Suppressor macrophage treated with lipopolysaccharide for 4 hours (primary cell): ENCODE results near the gene HOXA1.
A peak's percentile ranks its signal among the peaks of the same experiment; 100 is the strongest.
"Not testable (repeated sequence)": the region's sequence is repeated elsewhere in the genome, so short reads cannot be mapped to it uniquely, and the experiment has no call there.

ENCODE experiments used
- DNase-seq: peaks from one replicate; pipeline ENCODE4 v3.0.0-alpha.2; 2020

Gene HOXA1

GRCh38 chr7:27088002-27088922, 7.5 kb downstream of the HOXA1 start:
- DNase-seq, result no peak

DNA sequence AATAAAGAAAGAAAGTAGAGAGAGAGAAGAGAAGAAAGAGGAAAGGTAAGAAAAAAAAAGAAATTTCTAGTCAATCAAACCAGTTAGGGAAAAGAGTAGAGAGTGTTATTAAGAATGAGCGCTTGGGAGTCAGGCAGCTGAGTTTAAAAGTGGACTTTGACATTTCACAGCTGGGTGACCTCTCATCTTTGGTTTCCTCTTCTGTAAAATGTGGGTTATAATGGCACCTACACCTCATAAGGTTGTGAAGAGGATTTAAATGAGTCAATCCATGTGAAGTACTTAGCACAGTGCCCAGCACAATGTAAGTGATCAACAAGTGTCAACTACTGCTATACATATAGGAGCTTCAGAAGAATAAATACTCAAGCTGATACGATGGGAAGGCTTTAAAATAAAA, 12.2 kb downstream of the HOXA1 start:
- no peak for DNase-seq

GRCh38 chr7:27082171-27082570, 13.6 kb downstream of the HOXA1 start:
- DNase-seq, result no peak

DNA sequence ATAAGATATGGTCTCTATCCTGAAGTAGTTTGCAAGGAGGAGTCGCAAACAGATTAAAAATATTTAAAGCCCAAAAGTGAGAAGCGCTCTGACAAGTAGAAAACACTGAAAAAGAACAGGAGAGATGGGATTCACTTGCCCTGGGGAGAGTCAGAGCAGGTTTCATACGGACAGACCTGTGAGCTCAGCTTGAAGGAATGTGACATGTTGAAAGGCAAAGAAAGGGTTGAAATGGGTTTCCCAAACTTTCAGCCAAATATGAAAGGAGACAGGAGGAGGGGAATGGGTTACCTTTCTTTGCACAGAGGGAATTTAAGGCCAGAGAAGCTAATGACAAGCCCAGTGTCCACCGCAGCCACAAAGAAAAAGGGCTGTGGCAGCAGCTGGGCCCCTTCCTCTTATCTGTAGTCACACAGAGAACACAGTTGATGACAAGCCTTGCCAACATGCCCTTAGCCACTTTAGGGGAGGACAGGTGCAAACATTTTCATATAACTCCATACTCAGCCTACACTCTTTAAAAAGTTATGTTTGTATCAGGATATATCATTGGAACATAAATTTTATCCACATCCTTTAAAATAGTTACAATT, 14.9 kb downstream of the HOXA1 start:
- no peak for DNase-seq

GRCh38 chr7:27079234-27079975, 16.4 kb downstream of the HOXA1 start:
- peak; percentile 50 for DNase-seq

DNA sequence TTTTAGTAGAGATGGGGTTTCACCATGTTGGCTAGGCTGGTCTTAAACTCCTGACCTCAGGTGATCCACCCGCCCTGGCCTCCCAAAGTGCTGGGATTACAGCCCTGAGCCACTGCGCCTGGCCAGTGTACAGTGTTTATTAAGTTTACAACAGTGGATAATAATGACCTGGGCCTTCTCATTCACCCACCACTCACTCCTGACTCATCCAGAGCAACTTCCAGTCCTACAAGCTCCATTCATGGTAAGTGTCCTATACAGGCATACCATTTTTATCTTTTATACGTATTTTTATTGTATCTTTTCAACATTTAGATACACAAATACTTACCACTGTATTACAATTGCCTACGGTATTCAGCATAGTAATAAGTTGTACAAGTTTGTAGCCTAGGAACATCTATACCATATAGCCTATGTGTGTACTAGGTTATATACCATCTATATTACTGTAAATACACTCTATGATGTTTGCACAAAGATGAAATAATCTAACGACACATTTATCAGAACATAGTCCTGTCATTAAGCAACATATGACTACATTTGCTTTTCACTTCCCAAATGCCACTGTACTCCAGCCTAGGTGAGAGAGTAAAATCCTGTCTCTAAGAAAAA, 17.1 kb downstream of the HOXA1 start:
- no peak for DNase-seq

GRCh38 chr7:27073076-27073475, 22.7 kb downstream of the HOXA1 start:
- no peak for DNase-seq

DNA sequence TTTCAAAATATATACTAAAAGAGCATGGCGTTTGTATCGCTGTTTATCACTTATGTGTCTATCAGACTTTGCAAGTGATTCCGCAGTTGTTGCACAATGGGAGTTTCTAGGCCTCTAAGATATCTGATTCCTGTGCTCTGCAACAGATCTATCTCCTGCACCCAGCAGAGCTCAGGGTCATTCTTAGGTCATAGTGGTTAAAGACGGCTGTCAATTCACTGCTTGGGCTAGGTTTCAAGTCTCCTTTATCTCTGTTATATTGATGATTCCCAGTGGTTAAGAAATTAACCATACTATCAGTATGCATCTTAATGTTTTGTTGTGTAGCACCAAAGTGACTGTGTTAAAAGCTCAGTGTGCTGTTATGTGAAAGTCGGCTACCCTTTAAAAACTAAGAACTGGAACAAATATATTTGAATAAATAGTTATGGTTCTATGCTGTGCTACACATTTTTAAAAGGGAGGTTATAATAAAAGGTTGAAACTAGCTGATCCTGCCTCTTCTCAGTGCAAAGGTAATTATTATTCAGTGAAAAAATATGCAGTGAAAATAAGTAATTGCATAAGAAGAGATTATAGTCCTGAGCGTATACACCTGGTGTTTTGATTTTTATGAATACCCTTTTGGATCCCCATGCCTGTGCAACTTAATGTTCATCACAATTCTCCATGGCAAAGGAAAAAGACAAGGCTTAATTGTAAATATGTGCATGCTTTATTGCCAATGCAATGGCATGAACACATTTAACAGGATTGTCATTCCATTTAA, 24.0 kb downstream of the HOXA1 start:
- DNase-seq, result no peak

DNA sequence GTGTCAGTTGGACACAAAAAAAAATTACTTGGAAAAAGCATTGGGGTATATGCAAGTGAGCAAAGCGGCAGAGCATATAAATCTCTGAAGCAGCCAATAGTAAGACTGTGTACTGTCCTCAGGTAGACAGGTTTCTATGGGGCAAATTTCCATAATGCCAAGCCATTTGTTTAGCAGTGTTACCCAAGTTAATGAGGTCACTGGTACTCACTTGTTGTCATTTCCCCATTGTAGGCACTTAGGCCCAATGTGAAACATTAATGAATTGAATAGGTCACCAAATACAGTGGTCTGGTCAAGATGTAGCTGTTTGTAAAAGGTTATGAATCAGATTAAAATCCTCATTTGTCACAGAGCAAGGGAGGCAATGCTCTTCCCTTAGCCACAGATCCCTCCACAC, 27.5 kb downstream of the HOXA1 start:
- peak; percentile 29 for DNase-seq

DNA sequence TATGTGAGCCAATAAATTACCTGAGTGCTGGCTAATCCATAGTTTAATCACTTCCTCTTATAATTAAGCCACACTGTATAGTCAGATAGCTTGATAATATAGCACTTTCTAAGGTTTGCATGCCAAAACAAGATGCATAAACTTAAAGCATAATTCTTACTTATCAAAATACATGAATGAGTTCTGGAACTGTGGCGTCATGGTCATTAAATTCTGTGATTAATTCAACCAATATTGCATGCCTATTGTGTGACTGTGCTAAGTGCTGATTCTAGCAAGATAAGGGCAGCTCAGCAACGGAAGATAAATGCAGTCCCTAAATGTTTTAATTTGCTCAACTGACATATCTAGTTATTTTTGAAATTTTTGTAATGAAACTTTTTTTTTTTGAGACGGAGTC, 29.7 kb downstream of the HOXA1 start:
- no peak for DNase-seq

DNA sequence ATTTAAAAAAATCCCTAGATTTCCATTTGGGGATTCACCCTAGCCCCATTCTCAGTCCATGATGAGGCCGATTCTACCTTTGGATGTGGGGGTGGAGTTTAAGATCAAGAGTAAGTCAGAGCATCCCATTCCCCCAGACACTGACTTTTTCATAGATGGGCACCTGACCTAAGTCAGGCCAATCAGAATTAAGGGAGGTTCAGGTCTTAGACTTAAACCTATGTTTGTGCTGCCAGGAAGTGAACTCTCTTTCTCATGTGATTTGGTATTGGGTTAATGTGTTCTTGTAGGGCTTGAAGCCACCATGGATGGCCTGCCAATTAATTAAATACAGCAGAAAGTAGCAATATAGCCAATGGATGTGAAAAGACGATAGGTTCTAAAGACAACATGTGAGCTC, 30.1 kb downstream of the HOXA1 start:
- DNase-seq, result no peak

DNA sequence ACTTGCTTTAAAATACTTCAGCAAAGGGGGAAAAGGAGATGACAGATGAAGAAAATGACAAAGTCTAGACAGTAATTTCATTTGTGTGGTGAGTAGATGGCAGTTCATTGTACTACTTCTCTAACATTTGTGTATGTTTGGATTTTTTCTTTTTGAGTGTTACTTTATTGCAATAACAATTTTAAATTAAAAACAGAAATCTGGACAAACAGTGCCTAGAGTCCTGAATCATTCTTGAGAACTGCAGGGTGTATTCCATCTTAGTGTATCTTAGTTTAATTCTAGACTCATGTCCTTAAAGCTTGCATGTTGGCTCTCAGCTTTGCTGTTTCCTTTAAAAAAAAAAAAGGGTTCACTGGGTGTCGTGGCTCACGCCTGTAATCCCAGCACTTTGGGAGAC, 31.1 kb downstream of the HOXA1 start:
- DNase-seq, result no peak

- no peak for DNase-seq
Measured at GRCh38 chr7:27064159-27064558, 31.6 kb downstream of the HOXA1 start.

- no peak for DNase-seq
Measured at GRCh38 chr7:27062946-27063345, 32.9 kb downstream of the HOXA1 start.

- no peak for DNase-seq
Measured at GRCh38 chr7:27053153-27053552, 42.6 kb downstream of the HOXA1 start.

DNA sequence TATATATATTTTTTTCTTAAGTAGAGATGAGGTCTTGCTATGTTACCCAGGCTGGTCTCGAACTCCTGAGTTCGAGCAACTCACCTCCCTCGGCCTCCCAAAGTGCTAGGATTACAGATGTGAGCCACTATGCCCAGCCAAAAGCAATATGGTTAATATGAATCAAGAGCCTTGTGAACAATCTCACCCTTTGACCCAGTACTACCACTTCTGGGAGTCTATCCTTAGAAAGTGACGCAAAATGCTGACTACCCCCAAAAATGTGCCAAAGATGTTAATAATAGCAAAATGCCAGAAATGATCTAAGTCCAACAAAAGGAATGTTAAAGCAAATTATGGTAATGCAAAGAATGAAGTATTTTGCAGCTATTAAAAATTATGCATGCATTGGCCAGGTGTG, 44.3 kb downstream of the HOXA1 start:
- no peak for DNase-seq

- no peak for DNase-seq
Measured at GRCh38 chr7:27048438-27048837, 47.4 kb downstream of the HOXA1 start.

DNA sequence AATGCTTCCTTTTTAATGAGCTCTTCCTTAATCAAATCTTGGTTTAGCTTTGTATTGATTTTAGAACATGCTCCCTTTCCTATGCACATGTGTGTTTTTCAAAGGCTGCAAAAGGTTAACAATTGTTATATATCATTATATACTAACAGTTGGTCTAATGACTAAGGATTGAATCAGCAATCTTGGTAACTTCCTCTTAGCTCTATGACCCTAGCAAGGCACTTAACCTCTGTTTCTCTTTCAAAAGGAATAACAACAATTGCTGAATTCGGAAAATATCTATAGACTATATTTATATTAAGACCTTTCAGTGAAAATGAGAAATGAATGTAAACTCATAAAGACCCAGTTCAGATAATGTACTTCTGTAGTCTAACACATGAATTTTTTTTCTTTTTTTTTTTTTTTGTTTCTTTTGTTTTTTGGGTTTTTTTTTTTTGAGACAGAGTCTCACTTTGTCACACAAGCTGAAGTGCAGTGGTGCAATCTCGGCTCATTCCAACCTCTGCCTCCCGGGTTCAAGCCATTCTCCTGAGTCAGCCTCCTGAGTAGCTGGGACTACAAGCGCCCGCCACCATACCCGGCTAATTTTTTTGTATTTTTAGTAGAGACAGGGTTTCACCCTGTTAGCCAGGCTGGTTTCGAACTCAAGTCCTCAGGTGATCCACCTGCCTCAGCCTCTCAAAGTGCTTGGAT, 48.8 kb downstream of the HOXA1 start:
- DNase-seq, result peak; percentile 80

DNA sequence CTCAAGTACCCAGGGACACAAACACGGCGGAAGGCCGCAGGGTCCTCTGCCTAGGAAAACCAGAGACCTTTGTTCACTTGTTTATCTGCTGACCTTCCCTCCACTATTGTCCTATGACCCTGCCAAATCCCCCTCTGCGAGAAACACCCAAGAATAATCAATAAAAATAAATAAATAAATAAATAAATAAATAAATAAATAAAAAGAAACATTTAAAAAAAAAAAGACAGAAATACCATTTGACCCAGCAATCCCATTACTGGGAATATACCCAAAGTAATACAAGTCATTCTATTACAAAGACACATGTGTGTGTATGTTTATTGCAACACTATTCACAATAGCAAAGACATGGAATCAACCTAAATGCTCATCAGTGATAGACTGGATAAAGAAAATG, 49.8 kb downstream of the HOXA1 start:
- DNase-seq, result not testable (repeated sequence)

- not testable (repeated sequence) for DNase-seq
Measured at GRCh38 chr7:27045066-27045465, 50.7 kb downstream of the HOXA1 start.
